Neural crest cell (in vitro differentiated cells): Measurements from ENCODE around the gene NEXN. TPM values are rescaled to one million over a fixed set of nuclear protein-coding genes. Genes with fewer than 3 reads are reported as not detected.

Experiments
- DNase-seq: peaks from one replicate; pipeline ENCODE4 v3.0.0; 2021; ENCODE audit warnings: low read depth, mixed read lengths, low spot score
- H3K27ac Mint-ChIP-seq: one replicate; pipeline ENCODE4 v1.8.0; 2021; ENCODE audit warnings: mild to moderate bottlenecking, mixed read lengths; ENCODE audit not compliant: unreplicated experiment
- H3K27me3 Mint-ChIP-seq: 2 replicates; pipeline ENCODE4 v1.8.0; 2021; ENCODE audit warnings: low read depth, mild to moderate bottlenecking, mixed read lengths
- H3K36me3 Mint-ChIP-seq: 2 replicates; pipeline ENCODE4 v1.8.0; 2021; ENCODE audit warnings: low read depth, mild to moderate bottlenecking, mixed read lengths
- H3K4me1 Mint-ChIP-seq: 2 replicates; pipeline ENCODE4 v1.8.0; 2021; ENCODE audit warnings: mixed read lengths
- H3K4me3 Mint-ChIP-seq: one replicate; pipeline ENCODE4 v1.8.0; 2021; ENCODE audit warnings: mild to moderate bottlenecking, mixed read lengths
- H3K9me3 Mint-ChIP-seq: 2 replicates; pipeline ENCODE4 v1.8.0; 2021; ENCODE audit warnings: mixed read lengths
- CTCF ChIP-seq: fragments of 200-600 bp; sonication (generic); conservative IDR thresholded peaks from 2 replicates; pipeline ENCODE4 v1.5.0; 2021; ENCODE audit warnings: antibody characterized with exemption, mild to moderate bottlenecking
- total RNA-seq: library from RNA; stranded (reverse); gene quantifications from 2 replicates; pipeline ENCODE4 v1.2.1, GENCODE V29; 2021

The NEXN gene
- total RNA-seq, 1 donor from 2014 or later = 1.2 TPM

GRCh38 chr1:77975386-77975785, 87.0 kb downstream of the NEXN start:
- Mint-ChIP-seq H3K4me3 (no peak overlapping the region), H3K27ac (no peak overlapping the region), H3K36me3 (peaks cover 20% of the 10 kb centered on the region)

GRCh38 chr1:77975907-77976306, 87.5 kb downstream of the NEXN start:
- peaks cover 44% of the 10 kb centered on the region for H3K4me1 Mint-ChIP-seq
- peak overlapping the region; percentile 55 for H3K27ac Mint-ChIP-seq
- DNase-seq = no peak
- no peaks in the 10 kb centered on the region for H3K27me3 Mint-ChIP-seq
- H3K36me3 Mint-ChIP-seq = peaks cover 20% of the 10 kb centered on the region
- H3K4me3 Mint-ChIP-seq = no peak overlapping the region
- no peaks in the 10 kb centered on the region for H3K9me3 Mint-ChIP-seq
- TF ChIP-seq CTCF = no peak

More at GRCh38 chr1:77975386-77975785, 87.0 kb downstream of the NEXN start:
- no peaks in the 10 kb centered on the region for H3K9me3 Mint-ChIP-seq
- no peak for TF ChIP-seq CTCF
- H3K27me3 Mint-ChIP-seq = no peaks in the 10 kb centered on the region
- H3K4me1 Mint-ChIP-seq = peaks cover 38% of the 10 kb centered on the region
- no peak for DNase-seq

- DNase-seq = no peak
- H3K9me3 Mint-ChIP-seq = no peaks in the 10 kb centered on the region
- H3K36me3 Mint-ChIP-seq = peaks cover 16% of the 10 kb centered on the region
Measured at GRCh38 chr1:77976433-77977076, 88.1 kb downstream of the NEXN start.

GRCh38 chr1:77977989-77978292, 89.5 kb downstream of the NEXN start:
- no peak overlapping the region for H3K4me3 Mint-ChIP-seq
- DNase-seq = no peak

More at GRCh38 chr1:77976433-77977076, 88.1 kb downstream of the NEXN start:
- TF ChIP-seq CTCF = no peak
- Mint-ChIP-seq H3K27ac (no peak overlapping the region), H3K4me3 (no peak overlapping the region), H3K27me3 (no peaks in the 10 kb centered on the region), H3K4me1 (peaks cover 41% of the 10 kb centered on the region)

GRCh38 chr1:77978293-77978968, 90.0 kb downstream of the NEXN start:
- Mint-ChIP-seq H3K4me3 (no peak overlapping the region), H3K4me1 (peaks cover 39% of the 10 kb centered on the region), H3K27ac (no peak overlapping the region), H3K9me3 (no peaks in the 10 kb centered on the region), H3K36me3 (peaks cover 10% of the 10 kb centered on the region), H3K27me3 (no peaks in the 10 kb centered on the region)
- DNase-seq = peak; percentile 63
- no peak for TF ChIP-seq CTCF

More at GRCh38 chr1:77977989-77978292, 89.5 kb downstream of the NEXN start:
- no peak for TF ChIP-seq CTCF
- Mint-ChIP-seq H3K36me3 (peaks cover 10% of the 10 kb centered on the region), H3K27me3 (no peaks in the 10 kb centered on the region), H3K27ac (no peak overlapping the region), H3K9me3 (no peaks in the 10 kb centered on the region), H3K4me1 (peaks cover 39% of the 10 kb centered on the region)
